Activated CD4-positive, alpha-beta memory T cell treated with anti-CD3 and anti-CD28 coated beads for 36 hours (primary cell): ENCODE data around the gene NLRP5. TPM values are rescaled to one million over a fixed set of nuclear protein-coding genes. Genes with fewer than 3 reads are reported as not detected.
"Not testable (repeated sequence)": the region's sequence is repeated elsewhere in the genome, so short reads cannot be mapped to it uniquely, and the experiment has no call there.

Experiments used
- CTCF ChIA-PET: fragments of 350-600 bp; sonication (Branson Sonifier 250); formaldehyde crosslinking; loops from one replicate; lab custom pipeline; 2021; ENCODE audit warnings: antibody characterized with exemption, inconsistent platforms; lab: Charles Lee
- POLR2A ChIA-PET: fragments of 350-600 bp; sonication (Branson Sonifier 250); formaldehyde crosslinking; loops from one replicate; lab custom pipeline; 2021; ENCODE audit warnings: antibody characterized with exemption; lab: Charles Lee
- DNase-seq: peaks from one replicate; pipeline ENCODE4 v3.0.0-alpha.2; 2020
- H3K27ac Mint-ChIP-seq: one replicate; pipeline ENCODE4 v1.8.0; 2021; ENCODE audit warnings: mixed read lengths
- H3K27me3 Mint-ChIP-seq: one replicate; pipeline ENCODE4 v1.8.0; 2021; ENCODE audit warnings: mixed read lengths
- H3K36me3 Mint-ChIP-seq: one replicate; pipeline ENCODE4 v1.8.0; 2021; ENCODE audit warnings: mixed read lengths
- H3K4me1 Mint-ChIP-seq: one replicate; pipeline ENCODE4 v1.8.0; 2021; ENCODE audit warnings: low read depth, mixed read lengths
- H3K4me3 Mint-ChIP-seq: one replicate; pipeline ENCODE4 v1.8.0; 2021; ENCODE audit warnings: mild to moderate bottlenecking, mixed read lengths
- H3K9me3 Mint-ChIP-seq: one replicate; pipeline ENCODE4 v1.8.0; 2021; ENCODE audit warnings: mixed read lengths
- intact Hi-C: fragments of 100-400 bp; cut with micrococcal nuclease; formaldehyde crosslinking; loops from one replicate; pipeline ENCODE4 v1.15.1; 2023
- total RNA-seq, 2 experiments: library from RNA; stranded (reverse); gene quantifications; one replicate each; pipeline ENCODE4 v1.2.3, GENCODE V29; 2021

The NLRP5 gene
- total RNA-seq, 2 experiments from 2014 or later = not detected

DNA sequence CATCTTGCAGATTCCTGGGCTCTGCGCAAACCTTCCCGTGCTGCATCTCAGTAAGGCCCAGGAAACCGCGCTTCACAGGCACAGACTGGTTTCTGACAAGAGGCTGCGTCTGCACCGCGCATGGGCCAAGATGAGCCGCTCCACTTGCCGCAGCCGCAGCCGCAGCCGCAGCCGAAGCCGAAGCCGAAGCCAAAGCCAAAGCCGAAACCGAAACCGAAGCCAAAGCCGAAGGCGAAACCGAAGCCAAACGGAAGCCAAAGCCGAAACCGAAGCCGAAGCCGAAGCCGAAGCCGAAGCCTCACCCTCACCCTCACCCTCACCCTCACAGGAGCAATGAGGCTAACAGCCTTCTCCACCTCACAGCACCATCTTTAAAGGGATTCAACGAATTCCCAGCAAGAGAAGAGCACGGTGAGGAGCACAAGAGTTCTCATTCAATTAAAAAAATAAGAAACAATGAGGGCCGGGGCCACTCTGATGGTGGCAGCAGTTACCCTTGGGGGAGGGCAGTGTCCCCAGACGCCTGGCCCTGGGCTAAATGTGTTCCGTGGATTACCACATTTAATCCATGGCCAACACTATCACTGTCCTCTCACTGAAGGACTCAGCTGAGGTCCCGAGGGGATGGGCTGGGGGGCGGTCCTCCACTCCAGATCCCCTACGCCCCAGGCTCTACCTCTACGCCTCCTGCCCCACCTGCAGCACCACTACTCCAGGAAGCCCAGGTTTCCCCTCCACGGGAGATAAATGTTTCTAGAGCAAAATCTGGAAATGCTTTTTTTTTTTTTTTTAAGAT is 105.4 kb downstream of the NLRP5 start:
- Mint-ChIP-seq H3K36me3 (peaks cover 30% of the 10 kb centered on the region), H3K4me3 (no peak overlapping the region), H3K27me3 (no peaks in the 10 kb centered on the region), H3K4me1 (no peaks in the 10 kb centered on the region), H3K27ac (no peak overlapping the region), H3K9me3 (peaks cover 5% of the 10 kb centered on the region)
- CTCF ChIA-PET = interaction anchor here (1.0 to 1.9 kb wide), 3 partner anchors 11 to 26 kb away, joined by 4 to 5 read pairs (median 5); no protein-coding TSS in a partner anchor
- intact Hi-C loops = no loop called here
- DNase-seq = no peak
- POLR2A ChIA-PET = no interaction called here

DNA sequence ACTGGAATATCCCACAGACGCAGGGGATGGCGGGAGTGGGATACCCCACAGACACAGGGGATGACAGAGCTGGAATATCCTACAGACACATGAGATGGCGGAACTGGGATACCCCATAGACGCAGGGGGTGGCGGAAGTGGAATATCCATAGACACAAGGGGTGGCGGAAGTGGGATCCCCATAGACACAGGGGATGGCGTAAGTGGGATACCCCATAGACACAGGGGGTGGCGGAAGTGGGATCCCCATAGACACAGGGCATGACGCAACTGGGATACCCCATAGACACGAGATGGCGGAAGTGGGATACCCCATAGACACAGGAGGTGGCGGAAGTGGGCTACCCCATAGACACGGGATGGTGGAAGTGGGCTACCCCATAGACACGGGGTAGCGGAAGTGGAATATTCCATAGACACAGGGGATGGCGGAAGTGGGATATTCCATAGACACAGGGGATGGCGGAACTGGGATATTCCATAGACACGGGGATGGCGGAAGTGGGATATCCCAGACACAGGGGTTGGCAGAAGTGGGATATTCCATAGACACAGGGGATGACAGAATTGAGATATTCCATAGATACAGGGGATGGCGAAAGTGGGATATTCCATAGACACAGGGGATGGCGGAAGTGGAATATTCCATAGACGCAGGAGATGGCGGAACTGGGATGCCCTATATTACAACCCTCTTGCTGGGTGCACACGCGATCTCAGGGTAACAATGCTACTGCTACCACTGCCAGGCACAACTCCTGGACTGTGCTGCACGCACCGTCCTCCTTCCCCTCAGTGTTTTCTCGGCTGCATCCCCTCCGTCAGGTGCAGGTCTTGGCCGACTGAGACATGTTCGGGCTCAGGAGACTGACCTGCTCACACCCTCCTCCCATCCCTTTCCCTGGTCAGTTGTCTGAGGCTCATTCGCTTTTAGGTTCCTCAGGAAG is 106.4 kb downstream of the NLRP5 start:
- DNase-seq = no peak
- H3K9me3 Mint-ChIP-seq = peaks cover 5% of the 10 kb centered on the region
- no peaks in the 10 kb centered on the region for H3K27me3 Mint-ChIP-seq
- POLR2A ChIA-PET = no interaction called here
- CTCF ChIA-PET = no interaction called here
- H3K4me1 Mint-ChIP-seq = no peaks in the 10 kb centered on the region
- no peak overlapping the region for H3K4me3 Mint-ChIP-seq
- peaks cover 31% of the 10 kb centered on the region for H3K36me3 Mint-ChIP-seq
- H3K27ac Mint-ChIP-seq = no peak overlapping the region
- intact Hi-C loops = no loop called here

DNA sequence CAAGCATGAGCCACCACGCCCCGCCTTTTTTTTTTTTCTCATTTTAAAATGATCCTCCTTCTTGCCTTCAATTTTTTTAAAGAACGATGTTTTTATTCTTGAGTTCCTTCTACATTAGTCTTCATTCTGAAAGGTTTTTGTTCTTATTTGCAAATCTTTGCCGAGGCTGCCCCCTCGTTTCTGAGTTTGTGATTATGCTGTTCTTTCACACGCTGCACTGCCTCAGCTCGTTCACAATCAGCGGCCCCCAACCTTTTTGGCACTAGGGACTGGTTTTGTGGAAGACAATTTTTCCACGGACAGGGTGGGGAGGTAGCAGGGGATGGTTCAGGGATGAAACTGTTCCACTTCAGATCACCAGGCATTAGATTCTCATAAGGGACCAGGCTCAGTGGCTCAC is 107.9 kb downstream of the NLRP5 start:
- ChIA-PET POLR2A (no interaction called here), CTCF (no interaction called here)
- Mint-ChIP-seq H3K27ac (no peak overlapping the region), H3K36me3 (peaks cover 29% of the 10 kb centered on the region), H3K9me3 (peaks cover 5% of the 10 kb centered on the region), H3K27me3 (no peaks in the 10 kb centered on the region), H3K4me3 (no peak overlapping the region), H3K4me1 (no peaks in the 10 kb centered on the region)
- intact Hi-C loops = no loop called here
- no peak for DNase-seq

DNA sequence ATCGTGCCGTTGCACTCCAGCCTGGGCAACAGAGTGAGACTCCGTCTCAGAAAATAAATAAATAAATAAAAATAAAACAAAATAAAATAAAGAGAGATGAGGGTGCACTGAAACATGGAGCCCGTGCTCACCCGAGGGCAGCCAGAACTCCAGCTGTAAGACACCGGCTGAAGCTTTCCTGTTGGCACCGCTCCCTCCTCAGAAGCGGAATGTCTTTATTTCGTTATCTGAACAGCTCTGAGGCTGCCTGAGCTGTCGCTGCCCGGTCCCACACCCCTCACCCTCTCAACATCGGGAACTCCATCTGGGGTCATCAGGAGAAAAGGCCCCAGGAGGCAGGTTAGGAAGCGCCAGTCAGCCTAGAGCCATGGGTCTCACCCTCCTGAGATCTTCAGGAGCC is 110.1 kb downstream of the NLRP5 start:
- POLR2A ChIA-PET = interaction anchor here (0.6 kb wide), 1 partner anchor 87 kb away, joined by 6 read pairs; no protein-coding TSS in a partner anchor
- Mint-ChIP-seq H3K9me3 (peaks cover 5% of the 10 kb centered on the region), H3K4me1 (no peaks in the 10 kb centered on the region), H3K27me3 (no peaks in the 10 kb centered on the region), H3K4me3 (no peak overlapping the region), H3K36me3 (peaks cover 23% of the 10 kb centered on the region), H3K27ac (no peak overlapping the region)
- intact Hi-C loops = no loop called here
- CTCF ChIA-PET = interaction anchor here (0.7 to 1.2 kb wide), 2 partner anchors 16 to 21 kb away, joined by 3 to 4 read pairs; no protein-coding TSS in a partner anchor
- no peak for DNase-seq

DNA sequence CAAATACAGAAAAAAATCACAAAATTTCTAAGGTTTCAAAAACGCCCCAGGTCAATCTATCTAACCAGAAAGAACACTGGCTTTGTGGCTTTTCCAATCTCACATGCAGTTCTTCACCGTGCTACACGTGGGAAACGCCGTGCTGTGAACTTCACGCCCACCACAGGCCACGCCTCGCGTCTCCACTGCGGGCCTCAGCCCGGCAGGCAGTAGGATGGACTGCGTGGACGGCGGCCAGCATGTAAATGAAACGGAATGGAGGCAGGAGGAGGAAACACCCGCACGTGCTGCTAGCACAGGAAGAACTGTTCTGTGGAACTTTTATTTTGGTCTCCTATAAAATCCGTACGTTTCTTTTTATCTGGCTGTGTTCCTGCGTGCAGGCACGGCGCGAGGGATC is 110.7 kb downstream of the NLRP5 start:
- H3K4me1 Mint-ChIP-seq = no peaks in the 10 kb centered on the region
- DNase-seq = no peak
- H3K4me3 Mint-ChIP-seq = no peak overlapping the region
- CTCF ChIA-PET = no interaction called here
- no peak overlapping the region for H3K27ac Mint-ChIP-seq
- intact Hi-C loops = no loop called here
- peaks cover 23% of the 10 kb centered on the region for H3K36me3 Mint-ChIP-seq
- H3K9me3 Mint-ChIP-seq = peaks cover 5% of the 10 kb centered on the region
- POLR2A ChIA-PET = no interaction called here
- H3K27me3 Mint-ChIP-seq = no peaks in the 10 kb centered on the region

DNA sequence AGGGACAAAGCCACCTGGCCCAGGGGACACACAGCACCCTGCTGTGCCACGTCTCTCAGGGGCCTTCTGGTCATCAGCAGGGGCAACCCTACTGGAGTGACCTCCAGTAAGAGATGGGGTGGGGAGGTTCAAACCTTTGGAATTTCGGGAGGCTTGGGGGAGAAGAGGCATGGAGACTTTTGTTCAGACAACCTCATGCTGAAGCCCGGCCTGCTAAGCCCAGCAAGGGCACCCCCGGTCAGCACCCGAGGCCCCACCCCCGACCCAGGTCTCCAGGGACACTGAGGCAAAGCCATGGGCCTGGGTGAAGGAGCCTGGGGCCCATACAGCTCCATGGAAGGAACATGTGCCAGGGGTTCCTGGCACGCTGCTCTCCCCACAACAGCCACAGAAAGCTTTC is 111.2 kb downstream of the NLRP5 start:
- Mint-ChIP-seq H3K36me3 (peaks cover 21% of the 10 kb centered on the region), H3K27ac (no peak overlapping the region), H3K9me3 (peaks cover 3% of the 10 kb centered on the region), H3K4me3 (no peak overlapping the region), H3K4me1 (no peaks in the 10 kb centered on the region), H3K27me3 (no peaks in the 10 kb centered on the region)
- no peak for DNase-seq
- CTCF ChIA-PET = interaction anchor here (1.0 kb wide), 1 partner anchor 155 kb away, joined by 4 read pairs; no protein-coding TSS in a partner anchor
- POLR2A ChIA-PET = no interaction called here
- intact Hi-C loops = no loop called here

DNA sequence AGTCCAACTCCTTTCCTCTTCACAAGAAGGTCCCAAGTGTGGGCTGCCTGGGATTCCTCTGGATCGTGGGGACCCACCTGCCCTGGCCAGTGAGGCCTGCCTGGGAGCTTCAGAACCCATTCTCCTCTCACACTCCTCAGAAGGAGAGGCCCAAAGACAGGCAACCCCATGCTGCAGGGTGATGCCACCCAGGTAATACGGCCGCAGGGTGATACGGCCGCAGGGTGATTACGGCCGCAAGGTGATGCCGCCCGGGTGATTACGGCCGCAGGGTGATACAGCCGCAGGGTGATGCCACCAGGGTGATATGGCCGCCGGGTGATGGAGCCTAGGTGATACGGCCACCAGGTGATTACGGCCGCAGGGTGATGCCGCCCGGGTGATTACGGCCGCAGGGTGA is 111.7 kb downstream of the NLRP5 start:
- DNase-seq, intact Hi-C loops, H3K4me3 Mint-ChIP-seq, H3K27me3 Mint-ChIP-seq, H3K4me1 Mint-ChIP-seq, POLR2A ChIA-PET, H3K27ac Mint-ChIP-seq, H3K9me3 Mint-ChIP-seq: not testable (repeated sequence)
- H3K36me3 Mint-ChIP-seq = peaks cover 17% of the 10 kb centered on the region
- CTCF ChIA-PET = interaction anchor here (1.0 kb wide), 1 partner anchor 154 kb away, joined by 4 read pairs; no protein-coding TSS in a partner anchor

DNA sequence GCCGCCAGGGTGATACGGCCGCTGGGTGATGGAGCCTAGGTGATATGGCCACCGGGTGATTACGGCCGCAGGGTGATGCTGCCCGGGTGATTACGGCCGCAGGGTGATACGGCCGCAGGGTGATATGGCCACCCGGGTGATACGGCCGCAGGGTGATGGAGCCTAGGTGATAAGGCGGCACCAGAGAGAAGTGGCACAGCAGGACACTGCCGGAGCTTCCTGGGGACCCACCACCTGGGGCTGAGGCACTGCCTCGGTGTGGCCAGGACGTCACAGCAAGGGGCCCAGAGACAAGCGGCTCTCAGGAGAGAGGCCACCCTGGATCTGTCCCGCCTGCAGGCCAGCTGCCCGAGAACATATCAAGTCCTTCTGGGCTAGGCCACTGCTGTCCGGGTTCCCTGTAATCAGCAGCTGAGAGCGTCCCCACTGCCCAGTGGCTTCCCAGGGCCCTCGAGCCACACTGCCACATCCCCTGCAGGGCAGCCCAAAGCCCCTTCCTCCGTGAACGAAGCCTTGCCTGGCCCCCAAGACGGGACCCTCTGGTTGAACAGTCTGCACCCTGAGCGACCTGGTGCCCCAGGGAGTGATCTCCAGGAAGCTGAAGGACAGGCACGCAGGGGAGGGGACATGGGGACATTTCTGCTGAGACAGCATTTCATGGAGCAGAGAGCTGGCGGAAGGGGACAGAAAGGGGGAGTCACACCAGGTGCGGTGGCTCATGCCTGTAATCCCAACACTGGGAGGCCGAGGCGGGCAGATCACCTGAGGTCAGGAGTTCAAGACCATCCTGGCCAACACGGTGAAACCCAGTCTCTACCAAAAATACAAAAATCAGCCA is 112.4 kb downstream of the NLRP5 start:
- no peak overlapping the region for H3K4me3 Mint-ChIP-seq
- peaks cover 16% of the 10 kb centered on the region for H3K36me3 Mint-ChIP-seq
- ChIA-PET POLR2A (no interaction called here), CTCF (interaction anchor here (1.0 kb wide), 1 partner anchor 154 kb away, joined by 4 read pairs; no protein-coding TSS in a partner anchor)
- no peaks in the 10 kb centered on the region for H3K9me3 Mint-ChIP-seq
- intact Hi-C loops = no loop called here
- DNase-seq = no peak
- no peak overlapping the region for H3K27ac Mint-ChIP-seq
- no peaks in the 10 kb centered on the region for H3K4me1 Mint-ChIP-seq
- H3K27me3 Mint-ChIP-seq = no peaks in the 10 kb centered on the region

DNA sequence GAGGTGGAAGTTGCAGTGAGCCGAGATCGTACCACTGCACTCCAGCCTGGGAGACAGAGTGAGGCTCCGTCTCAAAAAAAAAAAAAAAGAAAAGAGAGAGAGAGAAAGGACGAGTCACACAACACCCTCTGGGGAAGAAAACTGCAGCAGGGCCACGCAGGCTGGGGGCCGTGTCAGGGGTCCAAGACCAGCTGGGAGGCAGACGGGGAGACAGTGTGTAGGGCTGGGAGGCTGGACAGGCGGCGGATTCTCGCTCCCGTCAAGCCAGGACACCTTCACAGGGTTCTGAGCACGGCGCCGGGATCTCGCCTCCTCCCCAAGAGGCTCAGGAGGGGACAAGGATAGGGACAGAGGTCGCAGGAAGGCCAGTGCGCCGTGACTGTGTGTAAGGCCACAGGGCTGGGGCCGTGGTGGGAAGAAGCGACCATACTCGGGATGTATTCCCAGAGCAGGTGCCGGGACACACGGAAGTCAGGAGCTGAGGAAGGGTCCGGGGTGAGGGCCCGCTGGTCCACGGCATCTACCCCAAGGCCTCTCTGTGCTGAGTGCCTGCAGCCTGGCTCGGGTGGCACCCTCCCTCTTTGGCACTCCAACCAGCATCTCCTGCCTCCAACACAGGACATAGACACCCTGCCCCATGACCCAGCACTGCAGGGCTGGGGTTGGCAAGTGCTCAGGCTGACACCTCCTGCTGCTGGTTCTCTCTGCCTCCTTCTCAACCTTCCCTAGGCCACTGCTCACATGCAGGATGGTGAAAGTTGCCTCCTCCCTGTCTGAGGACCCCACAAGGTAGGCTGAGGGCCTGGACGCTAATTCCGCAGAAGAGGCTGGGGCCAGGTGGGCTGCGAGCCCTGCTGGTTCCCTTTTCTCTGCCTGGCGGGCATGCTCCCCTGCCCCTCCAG is 113.3 kb downstream of the NLRP5 start:
- H3K4me1 Mint-ChIP-seq = peaks cover 3% of the 10 kb centered on the region
- H3K36me3 Mint-ChIP-seq = peaks cover 13% of the 10 kb centered on the region
- ChIA-PET CTCF (no interaction called here), POLR2A (no interaction called here)
- DNase-seq = no peak
- no peak overlapping the region for H3K4me3 Mint-ChIP-seq
- no peaks in the 10 kb centered on the region for H3K27me3 Mint-ChIP-seq
- H3K9me3 Mint-ChIP-seq = no peaks in the 10 kb centered on the region
- intact Hi-C loops = no loop called here
- no peak overlapping the region for H3K27ac Mint-ChIP-seq

DNA sequence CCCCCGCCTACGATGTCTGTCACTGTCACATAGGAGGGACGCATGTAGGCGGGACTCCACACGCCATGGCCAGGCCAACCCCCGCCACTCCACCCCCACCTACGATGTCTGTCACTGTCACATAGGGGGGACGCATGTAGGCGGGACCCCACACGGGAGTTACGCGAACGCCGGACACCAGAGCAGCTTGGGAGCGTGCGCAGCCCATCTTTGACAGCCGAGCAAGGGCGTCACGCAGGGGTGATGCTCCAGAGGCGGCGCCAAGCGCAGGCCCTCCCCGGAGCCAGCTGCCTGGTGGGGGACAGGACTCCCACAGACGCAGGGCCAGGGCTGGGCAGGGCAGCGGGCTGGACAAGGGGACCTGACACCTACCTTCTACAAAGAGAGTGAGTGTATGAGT is 114.5 kb downstream of the NLRP5 start:
- intact Hi-C loops = no loop called here

More for the DNA sequence above, 114.5 kb downstream of the NLRP5 start:
- no peak overlapping the region for H3K27ac Mint-ChIP-seq
- peaks cover 10% of the 10 kb centered on the region for H3K36me3 Mint-ChIP-seq
- no peak for DNase-seq
- CTCF ChIA-PET = no interaction called here
- H3K27me3 Mint-ChIP-seq = no peaks in the 10 kb centered on the region
- peaks cover 12% of the 10 kb centered on the region for H3K4me1 Mint-ChIP-seq
- POLR2A ChIA-PET = no interaction called here
- H3K4me3 Mint-ChIP-seq = no peak overlapping the region
- H3K9me3 Mint-ChIP-seq = no peaks in the 10 kb centered on the region
